Neuronal stem cell (in vitro differentiated cells): ENCODE results near the gene PCID2. TPM values are rescaled to one million over a fixed set of nuclear protein-coding genes. Genes with fewer than 3 reads are reported as not detected.

Source experiments
- small RNA-seq: library from polyadenylated mRNA; stranded (forward); fragments of <200 nt; extraction: miRNeasy Mini kit (QIAGEN cat#:217004); gene quantifications from one replicate; pipeline ENCODE3, GENCODE V24; 2013; ENCODE audit not compliant: insufficient read depth

The PCID2 gene

Small RNAs within 50 kb of the gene (small RNA-seq; reads per million reads assigned to genes)
- not detected for gene AL137002.1
